Gastrocnemius medialis (tissue), 4 donors: ENCODE data around the gene ATG7. TPM values are rescaled to one million over a fixed set of nuclear protein-coding genes. Genes with fewer than 3 reads are reported as not detected.

Experiments used
- ATAC-seq, 2 donors: fragments of 150-250 bp; one replicate each; pipeline ENCODE4 v1.9.1; 2016
- DNase-seq, 2 donors: peaks; one replicate each; pipeline ENCODE4 v3.0.0-alpha.2; 2019
- H3K27ac ChIP-seq, 4 donors: fragments of 200-600 bp; sonication (generic); 1 replicate in 1 of 4; 2 replicates in 3 of 4; pipeline ENCODE4 v1.5.1; 2016 to 2018; ENCODE audit warnings: mild to moderate bottlenecking in 2 of 4, moderate library complexity in 1 of 4
- H3K27me3 ChIP-seq, 3 donors: fragments of 200-600 bp; sonication (generic) in 2 of 3; 1 replicate in 1 of 3; 2 replicates in 2 of 3; pipeline versions ENCODE4 v1.5.1 to v1.6.0; 2016 to 2019; ENCODE audit warnings: mild to moderate bottlenecking in 1 of 3, moderate library complexity in 1 of 3
- H3K36me3 ChIP-seq, 2 donors: fragments of 200-600 bp; sonication (generic) in 1 of 2; one replicate each; pipeline ENCODE4 v1.5.1; 2017 to 2018
- H3K4me1 ChIP-seq, 2 donors: fragments of 200-600 bp; sonication (generic) in 1 of 2; one replicate each; pipeline ENCODE4 v1.5.1; 2016 to 2017; ENCODE audit warnings: mild to moderate bottlenecking in 2 of 2
- H3K4me3 ChIP-seq, 4 donors: fragments of 200-600 bp; sonication (generic) in 3 of 4; 1 replicate in 1 of 4; 2 replicates in 3 of 4; pipeline ENCODE4 v1.5.1; 2016 to 2019; ENCODE audit warnings: mild to moderate bottlenecking in 2 of 4
- H3K9me3 ChIP-seq, 3 donors: fragments of 200-600 bp; sonication (generic) in 2 of 3; 1 replicate in 1 of 3; 2 replicates in 2 of 3; pipeline ENCODE4 v1.5.1; 2016 to 2019
- CTCF ChIP-seq, 5 experiments: fragments of 450-650 bp in 3 of 5; fragments of 200-600 bp in 2 of 5; sonication (generic) in 2 of 5; IDR thresholded peaks in 4 of 5; conservative IDR thresholded peaks in 1 of 5; 1 replicate in 4 of 5; 2 replicates in 1 of 5; pipeline ENCODE4 v1.5.1; 2016 to 2019; ENCODE audit warnings: antibody characterized with exemption in 5 of 5, mild to moderate bottlenecking in 3 of 5, moderate library complexity in 3 of 5
- POLR2A ChIP-seq, 2 donors: fragments of 450-650 bp; IDR thresholded peaks; one replicate each; pipeline ENCODE4 v1.6.1; 2017; ENCODE audit warnings: antibody characterized with exemption in 2 of 2, mild to moderate bottlenecking in 2 of 2, moderate library complexity in 2 of 2
- in situ Hi-C, 4 donors: fragments of 200-750 bp; cut with MboI; loops; one replicate each; pipeline versions ENCODE4 v1.15.0 to v1.8.0; 2017; ENCODE audit warnings: low sequenced_read_pairs in 4 of 4
- intact Hi-C: fragments of 100-400 bp; cut with DNase I; formaldehyde crosslinking; loops from one replicate; pipeline ENCODE4 v1.15.1; 2023; ENCODE audit warnings: low total_unique reads
- total RNA-seq, 4 donors: library from RNA; depleted of rRNA; stranded (reverse); fragments of >200 nt; gene quantifications; one replicate each; pipeline versions ENCODE4 v1.1.0 to v1.2.3, GENCODE V29; 2016

ATG7 gene
- total RNA-seq, 4 donors from 2014 or later = 13.5 to 29.2 (median 15.0) TPM

GRCh38 chr3:11465744-11466616 is 193.8 kb downstream of the ATG7 start:
- in situ Hi-C loops (no loop called here), intact Hi-C loops (loop anchor here (1.0 to 5.0 kb wide), 4 partner anchors 41 to 177 kb away; partner anchors contain the start of gene VGLL4)
- peak overlapping the region; percentile 83 to 87 (median 86) for H3K27ac ChIP-seq
- no peaks in the 10 kb centered on the region for H3K27me3 ChIP-seq
- no peaks in the 10 kb centered on the region for H3K36me3 ChIP-seq
- no peaks in the 10 kb centered on the region for H3K9me3 ChIP-seq
- peak; percentile 52 to 72 for ATAC-seq
- H3K4me3 ChIP-seq = no peak overlapping the region
- H3K4me1 ChIP-seq = peaks cover 47 to 52% of the 10 kb centered on the region in 2 donors
- peak; percentile 47 to 57 for DNase-seq
- TF ChIP-seq POLR2A (IDR thresholded peaks at IDR 0.05) (no peak), CTCF (IDR thresholded peaks at IDR 0.05 in 4 of 5, conservative IDR thresholded peaks at IDR 0.05 in 1 of 5) (no peak)

- TF ChIP-seq POLR2A (IDR thresholded peaks at IDR 0.05) (peak in 1 of 2 donors; percentile 6), CTCF (IDR thresholded peaks at IDR 0.05 in 4 of 5, conservative IDR thresholded peaks at IDR 0.05 in 1 of 5) (no peak)
- H3K9me3 ChIP-seq = no peaks in the 10 kb centered on the region
- no peaks in the 10 kb centered on the region for H3K27me3 ChIP-seq
- no peaks in the 10 kb centered on the region for H3K36me3 ChIP-seq
- no peak overlapping the region for H3K4me3 ChIP-seq
- in situ Hi-C loops = no loop called here
- DNase-seq (peak; percentile 73), ATAC-seq (peak; percentile 87 to 90)
- intact Hi-C loops = loop anchor here (2.0 to 5.0 kb wide), 3 partner anchors 39 to 101 kb away; no protein-coding TSS in a partner anchor
- peaks cover 47 to 52% of the 10 kb centered on the region in 2 donors for H3K4me1 ChIP-seq
- H3K27ac ChIP-seq = peak overlapping the region; percentile 83 to 87 (median 86)
Observed at GRCh38 chr3:11467875-11468274, 195.7 kb downstream of the ATG7 start.

GRCh38 chr3:11470031-11470853 is 198.0 kb downstream of the ATG7 start:
- TF ChIP-seq CTCF (IDR thresholded peaks at IDR 0.05 in 4 of 5, conservative IDR thresholded peaks at IDR 0.05 in 1 of 5) = no peak
- TF ChIP-seq POLR2A (IDR thresholded peaks at IDR 0.05) = no peak
- Histone ChIP-seq H3K4me3 (no peak overlapping the region), H3K4me1 (peaks cover 30 to 32% of the 10 kb centered on the region in 2 donors), H3K9me3 (no peaks in the 10 kb centered on the region), H3K27me3 (no peaks in the 10 kb centered on the region), H3K27ac (no peak overlapping the region), H3K36me3 (no peaks in the 10 kb centered on the region)
- DNase-seq (no peak), ATAC-seq (no peak)
- in situ Hi-C loops (no loop called here), intact Hi-C loops (no loop called here)

DNA sequence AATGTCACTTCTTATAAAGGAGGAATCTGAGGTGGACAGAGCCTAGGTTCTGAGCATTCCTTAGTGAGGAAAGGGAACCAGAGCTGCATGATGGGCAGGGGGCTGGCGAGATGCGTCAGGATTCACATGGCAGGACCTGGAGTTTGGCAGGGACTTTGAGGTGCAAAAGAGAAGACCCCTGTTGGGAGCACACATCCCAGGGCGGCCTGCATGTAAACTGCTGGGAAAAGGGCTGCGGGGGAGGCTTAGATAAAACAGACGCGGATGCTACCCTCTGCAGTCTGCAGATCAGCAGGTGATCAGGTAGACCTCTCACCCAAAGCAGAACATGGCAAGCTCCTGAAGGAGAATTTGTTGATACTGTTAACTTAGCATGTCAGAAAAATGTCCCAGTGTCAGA is 203.1 kb downstream of the ATG7 start:
- ATAC-seq = no peak
- intact Hi-C loops = no loop called here
- in situ Hi-C loops = no loop called here

More for the DNA sequence above, 203.1 kb downstream of the ATG7 start:
- H3K4me1 ChIP-seq = peaks cover 21 to 23% of the 10 kb centered on the region in 2 donors
- H3K9me3 ChIP-seq = no peaks in the 10 kb centered on the region
- TF ChIP-seq POLR2A (IDR thresholded peaks at IDR 0.05) (no peak), CTCF (IDR thresholded peaks at IDR 0.05 in 4 of 5, conservative IDR thresholded peaks at IDR 0.05 in 1 of 5) (no peak)
- no peak for DNase-seq
- no peaks in the 10 kb centered on the region for H3K36me3 ChIP-seq
- no peak overlapping the region for H3K27ac ChIP-seq
- H3K27me3 ChIP-seq = no peaks in the 10 kb centered on the region
- H3K4me3 ChIP-seq = no peak overlapping the region
